Right ventricle myocardium superior (tissue), 1 donor: ENCODE data around the gene NYAP2. TPM values are rescaled to one million over a fixed set of nuclear protein-coding genes. Genes with fewer than 3 reads are reported as not detected.

Experiments used
- ATAC-seq: fragments of 200-7000 bp; cut with Tn5 transposase; one replicate; pipeline ENCODE4 v1.9.1; 2020; ENCODE audit warnings: mild to moderate bottlenecking; ENCODE audit not compliant: poor library complexity
- DNase-seq: peaks from one replicate; pipeline ENCODE4 v3.0.0-alpha.2; 2020
- intact Hi-C: fragments of 100-400 bp; cut with DNase I; formaldehyde crosslinking; loops from one replicate; pipeline ENCODE4 v1.11.2; 2022
- total RNA-seq: library from RNA; stranded (reverse); fragmentation: NEBNext Ultra II Directional; extraction: Animal tissue kit (Norgen Biotek cat#: 25700); gene quantifications from one replicate; pipeline ENCODE4 v1.2.1, GENCODE V29; 2021
- donor health status: DM: no; HTN: yes; CAD: no; lungs with severe emphysema.

NYAP2 gene
- total RNA-seq, 1 donor from 2014 or later = not detected

DNA sequence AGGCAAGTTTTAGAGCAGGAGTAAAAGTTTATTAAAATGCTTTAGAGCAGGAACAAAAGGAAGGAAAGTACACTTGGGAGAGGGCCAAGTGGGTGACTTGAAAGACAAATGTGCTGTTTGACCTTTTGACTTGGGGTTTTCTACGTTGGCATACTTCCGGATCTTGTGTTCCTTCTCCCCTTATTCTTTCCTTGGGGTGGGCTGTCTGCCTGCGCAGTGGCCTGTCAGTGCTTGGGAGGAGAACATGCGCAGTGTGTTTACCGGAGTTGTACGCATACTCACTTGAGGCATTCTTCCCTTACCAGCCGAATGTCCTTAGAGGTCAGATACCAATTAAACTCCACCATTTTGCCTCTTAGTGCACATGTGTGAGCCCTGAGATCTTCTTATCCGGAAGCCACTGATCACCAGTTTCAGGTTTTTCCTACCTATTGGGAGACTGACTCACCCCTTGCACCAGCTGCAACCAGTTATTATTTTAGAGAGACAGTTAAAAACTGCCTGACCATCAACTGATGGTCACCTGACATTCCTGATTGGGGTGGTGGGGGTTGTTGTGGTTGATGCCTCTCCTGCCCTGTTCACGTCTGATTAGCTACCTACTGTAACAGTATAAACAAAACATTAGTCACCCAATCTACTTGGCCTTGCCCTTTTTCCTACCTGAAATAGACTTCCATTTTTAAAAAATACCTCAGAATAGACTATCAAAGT is 67.5 kb downstream of the NYAP2 start:
- no peak for ATAC-seq
- intact Hi-C loops = no loop called here
- no peak for DNase-seq

DNA sequence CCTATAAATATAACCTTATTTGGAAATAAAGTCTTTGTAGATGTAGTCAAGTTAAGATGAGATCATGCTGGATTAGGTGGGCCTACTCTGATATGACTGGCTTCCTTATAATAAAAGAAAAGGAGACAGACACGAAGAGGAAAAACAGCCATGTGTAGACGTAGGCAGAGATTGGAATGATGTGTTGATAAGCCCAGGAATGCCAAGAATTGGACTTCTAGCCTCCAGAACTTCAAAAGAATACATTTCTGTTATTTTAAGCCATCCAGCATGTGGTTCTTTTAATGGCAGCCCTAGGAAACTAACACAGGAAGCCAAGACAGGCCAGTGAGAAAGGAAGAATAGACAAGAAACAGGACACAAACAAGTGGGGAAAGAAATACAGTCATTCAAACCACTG is 68.6 kb downstream of the NYAP2 start:
- DNase-seq (no peak), ATAC-seq (no peak)
- intact Hi-C loops = no loop called here

DNA sequence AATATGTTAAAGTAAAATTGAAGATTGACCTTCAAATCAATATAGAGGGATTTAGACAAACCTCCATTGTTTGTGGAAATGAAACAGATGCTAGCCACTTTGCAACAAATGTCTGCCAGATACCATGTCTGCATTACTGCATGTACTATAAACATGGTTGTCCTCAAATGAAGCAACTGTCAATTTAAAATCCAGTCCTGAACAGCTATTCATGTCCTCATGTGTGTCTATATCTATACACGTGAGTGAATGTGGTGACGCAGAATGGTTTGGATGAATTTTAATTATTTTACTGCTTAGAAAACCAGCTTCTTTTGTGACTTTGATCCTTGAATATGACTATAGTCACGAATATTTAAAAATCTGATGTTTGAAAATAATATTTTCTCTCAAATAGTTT is 71.5 kb downstream of the NYAP2 start:
- ATAC-seq (no peak), DNase-seq (no peak)
- intact Hi-C loops = no loop called here

DNA sequence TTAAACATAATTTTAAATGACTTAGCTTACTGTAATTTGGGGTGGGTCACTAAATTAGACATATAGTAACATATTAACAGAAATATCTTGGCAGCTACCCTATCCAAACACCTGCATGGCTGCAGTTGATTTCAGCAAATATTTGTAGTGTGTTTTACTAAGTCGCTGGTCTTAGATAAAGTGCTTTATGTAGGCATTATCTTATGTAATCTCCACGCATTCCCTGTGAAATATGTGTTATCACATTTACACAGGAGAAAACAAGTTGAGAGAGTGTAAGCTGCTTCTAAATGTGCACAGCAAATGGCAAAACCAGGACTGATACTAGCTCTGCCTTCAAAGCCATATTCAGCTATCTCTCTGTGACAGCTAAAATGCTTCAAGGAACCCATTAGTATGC is 72.0 kb downstream of the NYAP2 start:
- intact Hi-C loops = no loop called here
- no peak for ATAC-seq
- DNase-seq = no peak

DNA sequence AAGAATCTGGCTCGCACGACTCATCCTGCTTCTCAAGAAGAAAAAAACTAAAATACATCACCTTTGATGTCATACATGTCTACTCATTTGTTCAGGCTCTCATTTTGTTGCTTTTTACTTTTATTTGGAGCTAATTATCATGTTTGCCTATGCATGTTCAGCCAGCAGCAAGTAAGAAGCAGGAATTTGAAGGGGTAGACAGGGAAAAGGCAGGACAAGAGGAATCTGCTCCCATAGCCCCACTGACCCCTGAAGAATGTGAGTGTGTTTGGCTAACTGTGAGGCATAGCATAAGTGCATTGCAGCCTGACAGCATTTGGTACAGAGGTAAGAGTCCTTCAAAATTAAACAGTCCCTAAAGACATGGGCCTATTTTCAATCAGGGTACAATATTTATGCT is 72.7 kb downstream of the NYAP2 start:
- ATAC-seq (no peak), DNase-seq (no peak)
- intact Hi-C loops = no loop called here

DNA sequence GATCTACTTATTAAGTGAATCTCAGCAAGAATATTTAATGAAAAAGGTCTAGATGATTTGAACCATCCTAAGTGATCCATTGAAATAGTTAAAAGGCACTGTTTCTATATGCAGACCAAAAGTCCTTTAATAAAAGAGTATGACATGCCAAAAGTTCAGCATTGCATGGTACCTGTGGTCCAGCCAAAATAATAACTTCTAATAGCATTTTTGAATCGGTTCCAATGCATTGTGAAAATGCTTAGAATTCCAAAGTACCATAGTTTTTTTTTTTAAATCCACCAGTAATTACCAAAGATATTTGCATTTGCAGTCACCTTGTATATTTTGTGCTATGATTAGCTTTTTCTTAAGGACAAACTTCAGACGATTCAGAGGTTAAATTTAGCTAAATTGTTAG is 79.9 kb downstream of the NYAP2 start:
- no peak for DNase-seq
- intact Hi-C loops = no loop called here
- no peak for ATAC-seq

DNA sequence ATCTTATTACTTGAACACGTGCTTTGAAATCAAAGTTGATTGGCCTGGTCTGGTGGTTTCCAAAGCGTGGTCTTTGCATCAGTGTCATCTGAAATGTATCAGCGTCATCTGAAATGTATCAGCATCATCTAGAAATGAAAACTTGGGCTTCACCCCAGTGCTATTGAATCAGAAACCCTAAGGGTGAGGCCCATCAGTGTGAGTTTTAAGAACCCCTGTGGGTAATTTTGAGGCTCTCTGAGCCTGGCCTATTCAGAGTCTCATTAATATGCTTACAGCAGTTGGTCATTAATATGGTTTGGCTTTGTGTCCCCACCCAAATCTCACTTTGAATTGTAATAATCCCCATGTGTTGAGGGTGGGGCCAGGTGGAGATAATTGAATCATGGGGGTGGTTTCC is 85.2 kb downstream of the NYAP2 start:
- DNase-seq (no peak), ATAC-seq (no peak)
- intact Hi-C loops = no loop called here

DNA sequence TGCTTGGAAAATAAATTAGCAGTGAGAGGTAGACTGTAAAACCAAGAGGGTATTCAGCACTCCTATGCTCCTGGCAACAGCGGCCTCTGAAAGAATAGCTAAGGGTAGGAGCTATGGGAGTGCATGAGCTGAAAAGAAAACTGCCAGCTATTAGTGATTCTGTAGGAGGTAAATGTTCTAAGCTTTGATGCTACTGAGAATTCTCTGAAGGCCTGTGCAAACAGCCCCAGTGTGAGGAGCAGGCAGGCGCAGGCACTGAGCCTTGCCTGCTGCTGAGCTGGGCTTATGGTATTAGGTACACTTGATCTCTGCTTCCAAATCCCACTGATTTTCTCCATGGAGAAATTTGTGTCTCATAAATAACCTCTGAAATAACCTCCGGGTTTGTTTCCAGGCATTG is 86.7 kb downstream of the NYAP2 start:
- no peak for ATAC-seq
- intact Hi-C loops = no loop called here
- no peak for DNase-seq

DNA sequence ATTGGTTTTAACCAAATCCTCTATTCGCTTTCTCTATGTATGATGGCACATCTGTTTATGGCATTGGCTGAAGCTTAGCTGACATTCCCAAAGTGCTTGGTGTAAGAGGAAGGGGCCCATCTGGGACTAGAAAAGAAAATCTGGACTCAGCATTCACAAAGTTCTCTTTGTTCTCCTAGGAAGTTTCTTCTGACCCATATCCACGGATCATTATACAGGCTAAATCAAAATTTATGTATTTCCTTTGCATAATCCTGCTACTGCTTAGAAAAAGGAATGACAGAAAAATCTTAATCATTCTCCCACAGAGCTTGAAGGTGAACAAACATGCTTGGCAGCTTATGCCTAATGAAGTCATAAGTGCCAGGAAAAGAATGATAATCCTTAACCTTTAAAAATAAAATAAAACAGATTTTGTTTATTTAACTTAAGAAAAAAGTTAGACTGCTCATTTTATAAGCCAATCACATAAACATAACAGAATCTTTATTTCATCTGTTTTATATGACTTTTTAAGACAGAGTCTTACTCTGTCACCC is 88.4 kb downstream of the NYAP2 start:
- ATAC-seq (no peak), DNase-seq (no peak)
- intact Hi-C loops = no loop called here

DNA sequence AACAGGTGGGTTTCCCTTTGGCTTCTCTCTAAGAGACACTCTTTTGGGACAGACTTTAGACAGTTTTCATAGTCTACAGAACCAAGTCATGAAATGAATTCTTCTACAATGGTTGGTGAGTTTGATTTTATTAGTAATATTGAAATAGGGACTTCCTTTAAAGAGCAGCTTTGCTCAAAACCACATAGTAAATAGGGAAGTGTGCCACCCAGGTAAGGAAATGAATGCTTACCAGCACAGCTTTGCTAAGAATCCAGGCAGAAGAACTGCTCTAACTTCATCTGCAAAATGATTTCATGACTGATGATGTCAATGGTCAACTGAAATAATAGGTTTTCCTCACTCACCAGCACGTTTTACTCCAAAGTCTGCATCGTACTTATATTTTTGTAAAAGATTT is 89.2 kb downstream of the NYAP2 start:
- DNase-seq = no peak
- intact Hi-C loops = no loop called here
- no peak for ATAC-seq

DNA sequence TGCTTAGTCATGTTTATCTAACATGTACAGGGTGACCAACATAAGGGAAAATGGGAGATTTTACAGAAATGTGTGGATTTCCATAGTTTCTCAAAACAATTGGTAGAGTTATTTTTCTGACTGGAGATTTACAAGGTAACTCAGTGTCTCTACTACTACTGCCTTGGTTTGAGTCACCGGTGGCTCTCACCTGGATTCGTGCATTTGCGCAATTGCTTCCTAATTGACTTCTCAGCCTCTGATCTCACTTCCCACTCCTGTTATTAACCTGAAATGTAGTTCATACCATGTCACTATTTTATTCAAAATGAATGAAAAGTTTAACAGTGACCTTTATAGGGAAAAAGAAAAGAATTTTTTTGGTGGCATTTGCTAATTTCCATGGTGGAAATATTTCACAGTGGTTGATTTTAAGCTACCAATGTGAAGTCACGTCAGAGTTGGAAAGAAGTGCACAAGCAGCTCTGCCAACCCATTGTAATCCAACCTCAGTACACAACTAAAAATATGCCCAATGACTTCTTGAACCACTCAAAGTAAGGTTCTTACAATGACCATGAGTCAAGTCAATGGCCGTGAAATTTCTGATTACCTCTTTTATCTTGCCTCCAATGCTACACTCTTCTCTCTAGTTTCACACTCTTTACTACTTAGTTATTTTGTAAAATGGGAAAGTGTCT is 94.0 kb downstream of the NYAP2 start:
- ATAC-seq (no peak), DNase-seq (no peak)
- intact Hi-C loops = no loop called here

DNA sequence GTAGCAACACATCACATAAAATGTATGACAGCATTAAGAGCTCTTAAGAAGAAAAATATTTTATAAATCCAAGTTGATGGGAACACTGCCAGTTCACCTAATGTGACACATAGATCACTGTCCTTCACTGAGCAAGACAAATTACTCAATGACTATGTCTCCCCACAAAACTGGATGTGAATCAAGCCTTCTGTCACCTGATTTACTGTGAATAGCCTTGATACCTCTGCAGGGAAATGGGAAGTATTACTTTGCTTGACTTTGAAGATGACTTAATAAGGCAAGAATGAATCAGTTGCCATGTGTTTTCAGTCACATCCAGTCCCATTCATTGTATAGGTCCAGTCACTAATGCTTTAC is 94.6 kb downstream of the NYAP2 start:
- ATAC-seq (no peak), DNase-seq (no peak)
- intact Hi-C loops = no loop called here

DNA sequence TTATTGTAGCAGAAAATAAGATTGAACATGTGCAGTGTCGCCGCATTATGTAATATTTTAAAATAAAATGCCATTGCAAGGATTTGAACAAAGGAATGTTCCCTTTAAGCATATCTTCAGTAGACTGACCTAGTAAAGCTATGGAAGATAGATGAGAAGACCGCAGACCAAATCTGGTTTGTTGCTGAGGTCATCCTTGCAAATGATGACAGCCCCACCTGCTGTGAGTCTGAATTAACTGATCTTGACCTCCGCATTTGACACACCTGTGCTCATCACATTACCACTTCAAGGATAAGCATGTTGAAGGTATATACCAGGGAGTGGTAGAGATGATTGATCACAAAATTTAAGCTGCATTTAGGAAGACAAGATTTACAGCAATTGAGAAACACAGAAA is 96.2 kb downstream of the NYAP2 start:
- intact Hi-C loops = no loop called here
- ATAC-seq = no peak
- no peak for DNase-seq

DNA sequence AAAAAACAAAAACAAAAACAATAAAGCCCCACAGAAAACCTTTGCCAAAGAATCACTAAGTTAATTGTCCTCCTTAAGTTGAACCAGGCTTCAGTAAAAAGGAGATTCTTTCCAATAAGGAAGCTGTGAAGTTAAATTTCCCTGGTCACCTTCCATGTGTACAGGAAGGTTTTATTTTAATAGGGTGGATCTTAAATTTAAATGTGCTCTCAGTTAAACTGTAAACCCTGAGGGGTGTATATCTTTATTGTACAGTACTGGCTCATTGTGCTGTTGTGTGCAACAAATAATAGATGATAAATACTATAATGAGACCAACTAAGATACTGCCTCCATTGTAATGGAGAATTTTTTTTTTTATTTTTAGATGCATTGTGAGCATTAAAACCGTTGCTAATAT is 97.1 kb downstream of the NYAP2 start:
- no peak for ATAC-seq
- no peak for DNase-seq
- intact Hi-C loops = no loop called here

DNA sequence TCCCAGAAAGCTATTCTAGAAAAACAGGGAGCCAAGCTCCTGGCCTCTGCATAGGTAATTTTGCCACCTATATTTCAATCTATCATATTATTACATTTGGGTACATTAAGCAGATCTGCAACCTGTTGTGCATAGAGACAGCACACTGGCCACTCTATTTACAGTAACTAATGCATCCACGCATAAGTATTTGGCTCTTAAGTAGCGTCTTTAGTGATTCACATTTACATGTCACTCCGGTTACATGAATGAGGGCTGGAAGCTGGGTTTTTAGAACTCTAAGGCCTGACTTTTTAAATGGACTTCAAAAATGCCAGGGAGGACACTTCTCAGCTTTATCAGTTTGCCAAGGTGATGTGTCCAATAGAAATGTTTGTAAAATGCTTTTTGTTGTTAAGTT is 97.7 kb downstream of the NYAP2 start:
- intact Hi-C loops = no loop called here
- ATAC-seq (no peak), DNase-seq (no peak)

DNA sequence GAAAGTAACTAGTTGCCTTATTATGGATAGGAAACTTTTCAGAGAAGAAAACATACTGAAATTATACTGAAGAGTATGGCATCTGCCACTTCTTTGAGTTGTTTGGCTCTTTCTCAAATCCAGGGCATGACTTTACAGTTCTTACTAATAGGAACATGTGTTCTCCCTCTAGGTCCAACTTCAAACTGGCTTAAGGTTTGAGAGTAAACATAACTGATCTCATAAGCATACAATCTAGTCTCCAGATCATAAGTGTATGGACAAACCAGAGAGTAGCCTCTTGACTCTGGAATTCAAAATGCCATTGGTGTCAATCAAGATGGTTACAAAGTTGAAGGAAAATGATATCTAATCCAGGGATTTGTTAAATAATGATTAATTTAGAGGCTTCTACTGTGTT is 101.5 kb downstream of the NYAP2 start:
- intact Hi-C loops = no loop called here
- DNase-seq = no peak
- ATAC-seq = no peak

DNA sequence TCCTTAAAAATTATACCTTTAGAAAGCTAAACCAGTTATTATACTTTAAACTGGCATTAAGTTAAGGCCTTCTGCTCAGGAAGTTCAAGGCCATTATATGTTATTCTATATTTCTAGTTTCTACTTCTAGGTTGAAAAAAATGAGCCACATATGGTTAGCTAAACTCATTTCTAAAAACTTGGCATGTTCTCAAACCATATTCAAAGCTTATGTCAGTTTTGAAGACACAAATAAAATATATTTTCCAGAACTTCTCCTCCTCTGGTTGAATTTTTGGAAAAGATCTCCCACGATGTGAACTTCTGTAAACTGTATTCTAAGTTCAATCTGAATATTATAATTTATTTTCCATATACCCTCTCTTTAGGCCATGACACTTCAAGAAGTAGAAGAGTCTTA is 103.5 kb downstream of the NYAP2 start:
- intact Hi-C loops = no loop called here
- no peak for ATAC-seq
- DNase-seq = no peak

DNA sequence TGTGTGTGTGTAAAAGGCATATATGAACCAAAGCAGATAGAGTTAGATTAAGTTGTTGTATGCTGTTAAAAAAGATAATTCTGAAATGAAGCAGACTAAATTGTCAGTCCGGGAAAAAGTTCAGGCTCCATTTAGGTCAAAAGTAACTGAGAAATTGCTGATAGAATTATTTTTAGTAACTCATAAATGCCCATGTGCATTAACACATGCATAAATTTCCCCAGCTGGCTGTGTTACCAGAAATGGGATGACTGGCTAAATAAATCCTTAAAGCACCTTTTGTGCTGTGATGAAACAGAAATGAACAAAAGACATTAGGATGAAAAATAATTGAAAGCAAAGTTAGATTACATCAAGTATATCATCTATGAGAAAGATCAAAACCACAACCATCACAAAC is 111.3 kb downstream of the NYAP2 start:
- ATAC-seq = no peak

DNA sequence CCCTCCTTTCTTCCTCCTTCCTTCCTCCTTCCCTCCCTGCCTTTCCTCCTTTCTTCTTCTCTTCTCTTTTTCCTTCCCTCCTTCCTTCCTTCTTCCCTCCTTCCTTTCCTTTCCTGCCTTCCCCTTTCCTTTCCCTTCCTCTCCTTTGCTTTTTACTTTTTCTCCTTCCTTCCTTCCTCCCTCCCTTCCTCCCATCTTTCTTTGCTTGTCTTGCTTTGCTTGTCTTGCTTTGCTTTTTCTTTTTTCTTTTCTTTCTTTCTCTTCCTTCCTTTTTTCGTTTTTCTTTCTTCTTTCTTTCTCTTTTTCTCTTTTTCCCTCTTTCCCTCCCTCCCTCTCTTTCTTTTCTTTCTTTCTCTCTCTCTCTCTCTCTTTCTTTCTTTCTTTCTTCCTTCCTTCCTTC is 113.0 kb downstream of the NYAP2 start:
- intact Hi-C loops = no loop called here
- no peak for ATAC-seq
- DNase-seq = no peak

More for the DNA sequence above, 111.3 kb downstream of the NYAP2 start:
- intact Hi-C loops = no loop called here
- DNase-seq = no peak

DNA sequence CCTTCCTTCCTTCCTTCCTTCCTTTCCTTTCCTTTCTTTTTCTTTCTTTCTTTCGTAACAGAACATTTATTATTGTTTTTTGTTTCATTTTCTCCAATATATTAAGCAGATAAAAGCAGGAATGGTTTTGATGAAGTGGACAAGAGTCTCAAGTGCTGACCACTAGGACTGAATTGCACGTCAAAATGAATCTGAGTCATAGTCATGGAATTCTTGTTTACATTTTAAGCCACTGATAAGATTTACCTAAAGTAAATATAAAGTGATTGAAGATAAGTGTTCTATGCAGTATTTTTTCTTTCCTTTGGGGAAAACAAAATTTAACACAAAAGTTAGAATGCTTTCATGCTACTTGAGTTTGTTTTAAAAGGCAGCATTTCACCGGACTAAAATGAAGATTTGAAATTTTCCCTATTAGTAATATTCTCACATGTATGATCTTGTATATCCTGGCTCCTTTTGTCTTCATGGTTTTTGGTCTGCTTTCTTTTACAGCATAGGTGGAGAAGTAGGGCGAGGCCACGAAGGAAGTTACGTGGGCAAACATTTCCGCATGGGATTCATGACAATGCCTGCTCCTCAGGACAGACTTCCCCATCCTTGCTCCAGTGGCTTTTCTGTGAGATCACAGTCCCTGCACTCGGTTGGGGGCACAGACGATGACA is 113.5 kb downstream of the NYAP2 start:
- intact Hi-C loops = no loop called here
- ATAC-seq = no peak
- no peak for DNase-seq
